Panc1 (cell line): ENCODE results near the gene GAREM2. TPM values are rescaled to one million over a fixed set of nuclear protein-coding genes. Genes with fewer than 3 reads are reported as not detected.

Source experiments
- ATAC-seq: fragments of 200-7000 bp; cut with Tn5 transposase; 2 replicates; pipeline ENCODE4 v1.9.1; 2020; ENCODE audit warnings: mild to moderate bottlenecking, moderate library complexity
- BruUV-seq: library from RNA; stranded (reverse); fragments of 400-500 nt; replicated peaks from 2 replicates; lab custom pipeline; 2021; lab: Mats Ljungman, UMichigan
- CTCF ChIA-PET: fragments of 300-600 bp; sonication (Branson Sonifier 250); formaldehyde crosslinking; loops from one replicate; lab custom pipeline; 2022; ENCODE audit warnings: antibody characterized with exemption; lab: Charles Lee
- POLR2A ChIA-PET: fragments of 300-600 bp; sonication (Branson Sonifier 250); formaldehyde crosslinking; loops from one replicate; lab custom pipeline; 2022; ENCODE audit warnings: antibody characterized with exemption; lab: Charles Lee
- DNase-seq: peaks from one replicate; pipeline ENCODE4 v3.0.0-alpha.2; 2010; ENCODE audit warnings: low read depth, low spot score
- H3K27ac ChIP-seq: 2 replicates; pipeline ENCODE4 v1.5.1; 2011; ENCODE audit warnings: mild to moderate bottlenecking, low read length, inconsistent platforms
- H3K27me3 ChIP-seq: fragments of 200-500 bp; sonication (Bioruptor generic); 2 replicates; pipeline ENCODE4 v1.6.0; 2014; ENCODE audit warnings: low read length, inconsistent platforms; ENCODE audit not compliant: control insufficient read depth, insufficient read depth
- H3K36me3 ChIP-seq: fragments of 200-500 bp; sonication (Bioruptor generic); 2 replicates; pipeline ENCODE4 v1.5.1; 2014; ENCODE audit warnings: inconsistent platforms, mild to moderate bottlenecking, low read length, moderate library complexity; ENCODE audit not compliant: control insufficient read depth, insufficient read depth
- H3K4me1 ChIP-seq: 2 replicates; pipeline ENCODE4 v1.5.1; 2011; ENCODE audit warnings: inconsistent platforms, mild to moderate bottlenecking, low read length, moderate library complexity; ENCODE audit not compliant: control insufficient read depth, insufficient read depth
- H3K4me3 ChIP-seq, 2 experiments: 2 replicates each; pipeline ENCODE4 v1.5.1; 2011 to 2012; ENCODE audit warnings: low read depth in 2 of 2, low read length in 2 of 2, mild to moderate bottlenecking in 2 of 2, inconsistent platforms in 1 of 2, moderate library complexity in 1 of 2
- H3K9me3 ChIP-seq: fragments of 200-500 bp; sonication (Bioruptor generic); 2 replicates; pipeline ENCODE4 v1.5.1; 2014; ENCODE audit warnings: low read depth, mild to moderate bottlenecking, inconsistent platforms, low read length, moderate library complexity; ENCODE audit not compliant: control insufficient read depth, insufficient read depth
- CTCF ChIP-seq: fragments of 450-650 bp; IDR thresholded peaks from 2 replicates; pipeline ENCODE4 v1.5.1; 2017; ENCODE audit warnings: mild to moderate bottlenecking
- POLR2AphosphoS5 ChIP-seq: IDR thresholded peaks from 2 replicates; pipeline ENCODE4 v1.6.1; 2012; ENCODE audit warnings: mild to moderate bottlenecking, low read depth, low read length, moderate library complexity
- REST ChIP-seq, 2 experiments: IDR thresholded peaks; 2 replicates each; pipeline ENCODE4 v1.6.1; 2011 to 2012; ENCODE audit warnings: low read depth in 2 of 2, control low read depth in 1 of 2, low read length in 1 of 2, mild to moderate bottlenecking in 1 of 2, moderate library complexity in 1 of 2; ENCODE audit not compliant: insufficient read depth in 1 of 2
- SIN3A ChIP-seq: IDR thresholded peaks from 2 replicates; pipeline ENCODE4 v1.6.1; 2012; ENCODE audit warnings: low read depth, mild to moderate bottlenecking, low read length, moderate library complexity, borderline replicate concordance; ENCODE audit not compliant: insufficient read depth
- TCF7L2 ChIP-seq: IDR thresholded peaks from 2 replicates; pipeline ENCODE4 v1.6.1; 2011; ENCODE audit warnings: mild to moderate bottlenecking, low read depth, low read length, inconsistent platforms
- in situ Hi-C: cut with HindIII; loops from 2 replicates; pipeline ENCODE4 v1.10.0; 2016; ENCODE audit warnings: low sequenced_read_pairs, low pct_unique_long_range_greater_than_20kb
- intact Hi-C: fragments of 100-400 bp; cut with micrococcal nuclease; formaldehyde crosslinking; loops from one replicate; pipeline ENCODE4 v1.10.0; 2022; ENCODE audit not compliant: unreplicated experiment
- total RNA-seq: library from RNA; stranded (reverse); gene quantifications from one replicate; pipeline ENCODE4 v1.2.1, GENCODE V29; 2021; ENCODE audit not compliant: unreplicated experiment

Gene GAREM2
- total RNA-seq, 1 experiment from 2014 or later, result 12.4 TPM

GRCh38 chr2:26189751-26190150, 16.9 kb downstream of the GAREM2 start:
- DNase-seq (no peak), ATAC-seq (no peak)
- TF ChIP-seq REST (IDR thresholded peaks at IDR 0.05; ENCODE audit: insufficient read depth in 1 of 2, low read depth in 2 of 2, low read length in 1 of 2) (no peak), CTCF (no peak), TCF7L2 (no peak), POLR2AphosphoS5 (no peak), SIN3A (no peak)
- in situ Hi-C loops (no loop called here), intact Hi-C loops (no loop called here)
- BruUV-seq, result no TSS peak
- ChIA-PET CTCF (no interaction called here), POLR2A (no interaction called here)
- peaks cover 11% of the 10 kb centered on the region; the same call in 1 of the 2 replicates for H3K36me3 ChIP-seq
- H3K9me3 ChIP-seq, result no peaks in the 10 kb centered on the region
- H3K4me3 ChIP-seq, result no peak overlapping the region
- peaks cover 4% of the 10 kb centered on the region; the same call in 1 of the 2 replicates for H3K4me1 ChIP-seq
- H3K27me3 ChIP-seq, result no peaks in the 10 kb centered on the region
- H3K27ac ChIP-seq, result no peak overlapping the region

- POLR2A ChIA-PET, result no interaction called here
- peaks cover 4% of the 10 kb centered on the region; the same call in 1 of the 2 replicates for H3K4me1 ChIP-seq
- ATAC-seq (no peak), DNase-seq (no peak)
- TF ChIP-seq CTCF (no peak), POLR2AphosphoS5 (no peak), TCF7L2 (no peak), REST (IDR thresholded peaks at IDR 0.05; ENCODE audit: insufficient read depth in 1 of 2, low read depth in 2 of 2, low read length in 1 of 2) (no peak), SIN3A (no peak)
- peaks cover 14% of the 10 kb centered on the region; the same call in 1 of the 2 replicates for H3K36me3 ChIP-seq
- no peaks in the 10 kb centered on the region for H3K27me3 ChIP-seq
- intact Hi-C loops (no loop called here), in situ Hi-C loops (no loop called here)
- H3K4me3 ChIP-seq, result no peak overlapping the region
- no peak overlapping the region for H3K27ac ChIP-seq
- BruUV-seq, result no TSS peak
- no peaks in the 10 kb centered on the region for H3K9me3 ChIP-seq
- CTCF ChIA-PET, result no interaction called here
Observed at GRCh38 chr2:26190369-26190768, 17.5 kb downstream of the GAREM2 start.
